Lower leg skin (tissue), 4 donors: ENCODE data around the gene SPRR1B. TPM values are rescaled to one million over a fixed set of nuclear protein-coding genes. Genes with fewer than 3 reads are reported as not detected.

Experiments used
- DNase-seq, 2 donors: peaks; one replicate each; pipeline ENCODE4 v3.0.0-alpha.2; 2019; ENCODE audit warnings: low spot score in 2 of 2
- H3K4me3 ChIP-seq: fragments of 200-600 bp; sonication (generic); 2 replicates; pipeline ENCODE4 v1.5.1; 2017; ENCODE audit warnings: mild to moderate bottlenecking, low read depth; ENCODE audit not compliant: poor library complexity, severe bottlenecking
- CTCF ChIP-seq, 3 donors: fragments of 450-650 bp; IDR thresholded peaks; one replicate each; pipeline ENCODE4 v1.5.1; 2016; ENCODE audit warnings: antibody characterized with exemption in 3 of 3, mild to moderate bottlenecking in 3 of 3, moderate library complexity in 2 of 3
- POLR2A ChIP-seq, 2 donors: fragments of 450-650 bp; IDR thresholded peaks; one replicate each; pipeline ENCODE4 v1.6.1; 2016 to 2017; ENCODE audit warnings: antibody characterized with exemption in 2 of 2, mild to moderate bottlenecking in 1 of 2, moderate library complexity in 1 of 2
- whole genome bisulfite sequencing, 2 donors: methylation state at CpG; one replicate each; pipeline ENCODE4 v1.1.5; 2018; 5-methylcytosine and 5-hydroxymethylcytosine counted together
- intact Hi-C: fragments of 100-400 bp; cut with DNase I; formaldehyde crosslinking; loops from one replicate; pipeline ENCODE4 v1.15.0; 2023; ENCODE audit warnings: low total_unique reads
- total RNA-seq, 4 donors: library from RNA; depleted of rRNA; stranded (reverse); fragments of >200 nt; gene quantifications; one replicate each; pipeline ENCODE4 v1.1.0, GENCODE V29; 2016

Gene SPRR1B
- total RNA-seq, 4 donors from 2014 or later = 42.6 to 213 (median 128) TPM

- DNase-seq = no peak
- intact Hi-C loops = no loop called here
- H3K4me3 ChIP-seq = no peak within 1 kb of the TSS
- no peak for TF ChIP-seq CTCF (IDR thresholded peaks at IDR 0.05)
- no peak for TF ChIP-seq POLR2A (IDR thresholded peaks at IDR 0.05)
- WGBS, 2 donors = 54 to 58% methylated on average over 2 of the region's 2 CpGs
These were observed 26.4 kb downstream of the SPRR1B start, which contains the start of gene SPRR2A for GRCh38 chr1:153057375-153057774. TSS of gene SPRR2A (minus strand) at chr1:153057512. CDS start at chr1:153056735, 777 bp downstream.

- intact Hi-C loops = no loop called here
- WGBS, 2 donors = 29 to 34% methylated on average over 2 of the region's 2 CpGs
- TF ChIP-seq CTCF (IDR thresholded peaks at IDR 0.05) (no peak), POLR2A (IDR thresholded peaks at IDR 0.05) (no peak)
- H3K4me3 ChIP-seq = no peak overlapping the region
- DNase-seq = no peak
These were observed 27.2 kb downstream of the SPRR1B start for GRCh38 chr1:153058154-153058553.

GRCh38 chr1:153058826-153059784, 28.1 kb downstream of the SPRR1B start:
- no peak overlapping the region for H3K4me3 ChIP-seq
- 62 to 68% methylated on average over 6 of the region's 6 CpGs for WGBS, 2 donors
- TF ChIP-seq CTCF (IDR thresholded peaks at IDR 0.05) (no peak), POLR2A (IDR thresholded peaks at IDR 0.05) (no peak)
- no peak for DNase-seq
- intact Hi-C loops = no loop called here

- 66 to 77% methylated on average over 2 of the region's 2 CpGs for WGBS, 2 donors
- intact Hi-C loops = no loop called here
- DNase-seq = no peak
- H3K4me3 ChIP-seq = no peak overlapping the region
- TF ChIP-seq POLR2A (IDR thresholded peaks at IDR 0.05) (no peak), CTCF (IDR thresholded peaks at IDR 0.05) (no peak)
These were observed 39.2 kb downstream of the SPRR1B start for GRCh38 chr1:153070243-153070642.

- no peak for TF ChIP-seq POLR2A (IDR thresholded peaks at IDR 0.05)
- TF ChIP-seq CTCF (IDR thresholded peaks at IDR 0.05) = no peak
- no peak for DNase-seq
- H3K4me3 ChIP-seq = no peak within 1 kb of the TSS
- intact Hi-C loops = no loop called here
- 58 to 60% methylated on average over 2 of the region's 2 CpGs for WGBS, 2 donors
These were observed 40.5 kb downstream of the SPRR1B start, which contains the start of gene SPRR2B for GRCh38 chr1:153071511-153071910. TSS of gene SPRR2B (minus strand) at chr1:153071611. CDS start at chr1:153070839, 772 bp downstream.
